Measurements from ENCODE around the gene ITGA1. TPM values are rescaled to one million over a fixed set of nuclear protein-coding genes. Genes with fewer than 3 reads are reported as not detected.

The ITGA1 gene
- total and polyA plus RNA-seq, 2 donors (not counting 1 experiment from before 2014, with no cell fraction given), result 0.74 TPM; not detected in 1

- Histone ChIP-seq H3K9me3 (ENCODE audit: control extremely low read depth in 1 of 3, control insufficient read depth in 2 of 3, insufficient read depth in 1 of 3, low read length in 2 of 3) (no peaks in the 10 kb centered on the region), H3K4me1 (ENCODE audit: control insufficient read depth in 2 of 2, insufficient read depth in 2 of 2, low read length in 2 of 2) (no peaks in the 10 kb centered on the region), H3K36me3 (replicated peaks in 1 of 2; ENCODE audit: control extremely low read depth in 1 of 2, control insufficient read depth in 1 of 2, extremely low read depth in 1 of 2, insufficient read depth in 2 of 2, low read length in 1 of 2) (no peaks in the 10 kb centered on the region), H2AFZ (ENCODE audit: insufficient read depth, low read depth, low read length, poor library complexity, severe bottlenecking) (no peak overlapping the region), H3K27me3 (replicated peaks in 1 of 4; ENCODE audit: control extremely low read depth in 1 of 4, control insufficient read depth in 3 of 4, insufficient read depth in 4 of 4, low read length in 3 of 4) (no peaks in the 10 kb centered on the region), H3K27ac (ENCODE audit: low read length in 2 of 2) (no peak overlapping the region), H3K4me3 (ENCODE audit: control extremely low read depth in 1 of 5, extremely low read depth in 1 of 5, insufficient read depth in 1 of 5, low read depth in 2 of 5, low read length in 4 of 5) (no peak overlapping the region), H3K4me2 (replicated peaks; ENCODE audit: low read depth, low read length, poor library complexity, severe bottlenecking) (no peak overlapping the region), H3K9ac (ENCODE audit: low read length) (no peak overlapping the region), H4K20me1 (ENCODE audit: control insufficient read depth, insufficient read depth, low read length, poor library complexity, severe bottlenecking) (no peaks in the 10 kb centered on the region), H3K79me2 (ENCODE audit: control insufficient read depth, insufficient read depth, low read length) (no peaks in the 10 kb centered on the region)
- Mint-ChIP-seq H3K27me3 (peaks cover 3% of the 10 kb centered on the region), H3K4me3 (no peak overlapping the region), H3K4me1 (no peaks in the 10 kb centered on the region), H3K9me3 (ENCODE audit: insufficient read depth) (peaks cover 3% of the 10 kb centered on the region), H3K27ac (no peak overlapping the region)
- POLR2A ChIA-PET, result no interaction called here
- CTCF ChIA-PET, result no interaction called here
- ATAC-seq (ENCODE audit: low read depth), result no peak
- intact Hi-C loops (cut with micrococcal nuclease), result no loop called here
- TF ChIP-seq CTCF (IDR thresholded peaks at IDR 0.05), result no peak
- no peak for TF ChIP-seq EZH2 (IDR thresholded peaks at IDR 0.05; ENCODE audit: borderline replicate concordance, insufficient read depth, low read depth, low read length, poor library complexity, severe bottlenecking)
- DNase-seq, result no peak
- WGBS (ENCODE audit: insufficient coverage), result 17% methylated on average over 1 of the region's 1 CpG
Observed at GRCh38 chr5:53008751-53009150, 221.0 kb downstream of the ITGA1 start.

Small RNAs within 50 kb of the gene (small RNA-seq; reads per million reads assigned to genes)
- gene B3GNTL1P1 (ENCODE audit: insufficient read length, low read depth, low replicate concordance), result not detected

Other genes starting within 250 kb of the ITGA1 start
- gene PELO, start within 50 bp of the ITGA1 start, total RNA-seq, result 5.8 and 6.4 TPM in 2 replicates
- gene PELO, start within 50 bp of the ITGA1 start, polyA plus RNA-seq, result 1.3 and 2.2 TPM in 2 replicates
- not detected in 2 replicates for gene ITGA2, start 201.4 kb downstream of the ITGA1 start, total RNA-seq
- gene ITGA2, start 201.4 kb downstream of the ITGA1 start, polyA plus RNA-seq, result not detected in 2 replicates

Measured in B cell (primary cell).